Activated CD8-positive, alpha-beta memory T cell treated with anti-CD3 and anti-CD28 coated beads for 1 hour (primary cell): ENCODE results near the gene PRICKLE3.

Source experiments
- DNase-seq, 2 donors: peaks; one replicate each; pipeline ENCODE4 v3.0.0-alpha.2; 2020; ENCODE audit warnings: low read depth in 1 of 2; ENCODE audit errors: extremely low read depth in 1 of 2

PRICKLE3 gene, protein sequence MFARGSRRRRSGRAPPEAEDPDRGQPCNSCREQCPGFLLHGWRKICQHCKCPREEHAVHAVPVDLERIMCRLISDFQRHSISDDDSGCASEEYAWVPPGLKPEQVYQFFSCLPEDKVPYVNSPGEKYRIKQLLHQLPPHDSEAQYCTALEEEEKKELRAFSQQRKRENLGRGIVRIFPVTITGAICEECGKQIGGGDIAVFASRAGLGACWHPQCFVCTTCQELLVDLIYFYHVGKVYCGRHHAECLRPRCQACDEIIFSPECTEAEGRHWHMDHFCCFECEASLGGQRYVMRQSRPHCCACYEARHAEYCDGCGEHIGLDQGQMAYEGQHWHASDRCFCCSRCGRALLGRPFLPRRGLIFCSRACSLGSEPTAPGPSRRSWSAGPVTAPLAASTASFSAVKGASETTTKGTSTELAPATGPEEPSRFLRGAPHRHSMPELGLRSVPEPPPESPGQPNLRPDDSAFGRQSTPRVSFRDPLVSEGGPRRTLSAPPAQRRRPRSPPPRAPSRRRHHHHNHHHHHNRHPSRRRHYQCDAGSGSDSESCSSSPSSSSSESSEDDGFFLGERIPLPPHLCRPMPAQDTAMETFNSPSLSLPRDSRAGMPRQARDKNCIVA

GRCh38 chrX:49186125-49187027 is at the start of gene PRICKLE3:
Gene PRICKLE3, minus strand, starts transcription at chrX:49186373. Its CDS starts 76 bp downstream, at chrX:49186297.
- peak in 1 of 2 donors; percentile 61 for DNase-seq

DNA sequence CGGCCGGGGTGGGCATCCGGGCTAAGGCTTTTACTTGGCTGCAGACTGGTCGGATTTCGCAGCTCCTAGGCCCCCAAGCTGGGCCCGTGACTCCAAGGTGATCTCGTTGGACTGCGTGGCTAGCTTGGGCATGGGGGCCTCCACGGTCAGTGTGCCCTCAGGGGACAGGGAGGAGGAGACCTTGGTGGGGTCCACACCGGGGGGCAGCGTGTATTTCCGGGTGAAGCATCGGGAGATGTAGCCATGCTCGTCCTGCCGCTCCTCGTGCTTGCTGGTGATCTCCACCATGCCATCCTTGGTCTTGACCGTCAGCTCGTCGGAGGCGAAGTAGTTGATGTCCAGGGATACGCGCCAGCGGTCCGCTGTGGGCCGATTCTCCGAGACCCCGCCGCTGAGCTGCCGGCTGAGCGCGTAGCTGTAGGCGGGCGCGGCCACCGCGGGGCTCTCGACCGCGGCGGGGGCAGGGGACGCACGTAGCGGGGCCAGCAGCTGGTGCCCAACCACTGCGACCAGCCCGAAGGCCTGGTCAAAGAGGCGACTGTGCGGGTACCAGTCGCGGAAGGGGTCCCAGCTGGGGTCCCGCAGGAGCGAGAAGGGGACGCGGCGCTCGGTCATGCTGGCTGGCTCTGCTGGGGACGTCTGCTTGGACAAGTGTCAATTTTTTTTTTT is 47.8 kb upstream of the PRICKLE3 start:
- no peak for DNase-seq

DNA sequence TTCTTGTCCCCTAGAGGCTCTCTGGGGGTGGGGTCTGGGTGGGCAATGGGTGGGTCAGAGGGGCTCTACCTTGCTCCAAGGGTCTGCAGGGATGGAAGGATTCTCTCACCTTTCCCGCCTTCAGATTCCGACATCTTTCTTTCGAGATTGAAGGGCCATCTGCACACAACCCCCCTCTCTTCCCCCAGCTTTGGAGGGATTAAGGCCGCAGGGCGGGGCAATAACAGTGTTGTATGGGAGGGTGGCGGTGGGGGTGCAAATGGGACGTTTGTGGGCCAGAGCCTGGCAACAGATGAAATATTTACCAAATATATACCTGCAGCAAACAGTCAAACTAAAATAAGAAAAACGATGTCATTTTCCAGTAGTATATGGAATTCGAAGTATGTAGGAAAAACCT is 47.0 kb upstream of the PRICKLE3 start, which contains the start of gene CACNA1F:
Gene CACNA1F, minus strand, starts transcription at position 165 of the 400 bp plus-strand sequence. Its CDS starts 31 bp downstream, at position 134.
- DNase-seq, result no peak

DNA sequence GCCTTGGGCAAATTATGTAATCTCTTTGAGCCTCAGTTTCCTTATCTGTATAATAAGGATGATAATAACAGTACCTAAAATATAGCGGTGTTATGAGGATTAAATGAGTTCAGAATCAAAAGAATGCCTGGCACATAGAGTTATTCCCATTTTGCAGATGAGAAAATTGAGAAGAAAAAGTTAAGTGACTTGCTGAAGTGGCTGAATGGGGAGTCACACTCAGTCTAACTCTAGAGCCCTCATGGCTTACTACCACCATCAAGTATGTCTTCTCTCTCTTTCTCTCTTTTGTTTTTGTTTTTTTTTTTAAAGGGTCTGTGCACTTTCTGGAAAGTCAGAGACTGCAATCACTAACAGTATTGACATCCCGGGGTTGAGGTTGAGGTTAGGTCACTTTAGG is 46.4 kb upstream of the PRICKLE3 start:
- DNase-seq, result no peak

GRCh38 chrX:49231333-49232000 is 45.3 kb upstream of the PRICKLE3 start:
- no peak for DNase-seq

- peak in 1 of 2 donors; percentile 33 for DNase-seq
Measured at GRCh38 chrX:49230500-49231232, 44.5 kb upstream of the PRICKLE3 start.

DNA sequence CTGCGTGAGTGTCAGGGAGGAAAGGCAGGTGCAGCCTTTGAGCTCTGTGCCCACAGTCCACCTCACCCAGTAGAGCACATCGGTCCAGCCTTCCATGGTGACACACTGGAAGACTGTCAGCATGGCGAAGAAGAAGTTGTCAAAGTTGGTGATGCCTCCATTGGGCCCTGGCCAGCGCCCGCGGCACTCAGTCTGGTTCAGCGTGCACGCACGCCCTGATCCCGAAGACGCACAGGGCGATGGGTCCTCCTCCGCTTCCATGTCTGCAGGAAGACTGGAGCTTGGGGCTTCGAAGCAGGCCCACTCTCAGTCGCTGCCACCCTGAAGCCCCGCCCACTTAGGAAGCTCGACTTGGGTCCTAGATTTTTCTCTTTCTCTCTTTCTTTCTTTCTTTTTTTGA is 42.0 kb upstream of the PRICKLE3 start:
- DNase-seq, result no peak

- DNase-seq, result no peak
Measured at GRCh38 chrX:49227726-49228125, 41.6 kb upstream of the PRICKLE3 start.

GRCh38 chrX:49226946-49227345 is 40.8 kb upstream of the PRICKLE3 start:
- no peak for DNase-seq

DNA sequence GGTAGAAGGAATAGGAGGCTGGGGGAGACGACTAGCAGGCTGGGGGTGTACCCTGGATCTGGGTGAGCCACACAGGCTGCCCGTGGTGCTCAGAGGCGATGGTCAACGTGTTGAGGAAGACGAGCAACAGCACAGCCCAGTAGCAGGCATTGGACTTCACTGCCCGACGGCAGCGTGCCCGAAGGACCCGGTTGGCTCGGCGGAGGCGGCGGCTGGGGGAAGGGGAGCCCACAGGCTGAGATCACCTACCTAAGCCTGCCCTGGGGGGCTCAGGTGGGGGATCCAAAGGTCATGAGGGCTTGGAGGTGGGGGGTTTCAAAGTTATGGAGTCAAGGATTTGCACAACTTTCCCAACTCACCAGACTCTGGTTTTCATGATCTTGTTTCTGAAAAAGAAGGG is 39.7 kb upstream of the PRICKLE3 start:
- DNase-seq, result no peak

DNA sequence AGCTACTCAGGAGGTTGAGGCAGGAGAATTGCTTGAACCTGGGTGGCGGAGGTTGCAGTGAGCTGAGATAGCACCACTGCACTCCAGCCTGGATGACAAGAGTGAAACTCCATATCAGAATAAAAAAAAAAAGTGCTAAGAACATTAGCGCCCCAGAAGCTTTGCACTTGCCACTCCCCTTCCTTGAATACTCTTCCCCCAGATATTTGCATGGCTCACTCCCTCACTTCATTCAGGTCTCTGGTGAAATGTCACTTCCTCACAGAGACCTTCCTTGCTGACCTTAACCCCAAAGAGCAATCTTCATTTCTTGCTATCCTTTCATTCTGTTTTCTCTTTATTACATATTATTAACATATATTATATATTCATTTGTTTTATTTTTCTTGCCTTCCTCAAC is 35.7 kb upstream of the PRICKLE3 start:
- no peak for DNase-seq

- no peak for DNase-seq
Measured at GRCh38 chrX:49220100-49220499, 33.9 kb upstream of the PRICKLE3 start.

GRCh38 chrX:49214996-49215526 is 28.9 kb upstream of the PRICKLE3 start:
- no peak for DNase-seq

GRCh38 chrX:49214416-49214815 is 28.2 kb upstream of the PRICKLE3 start:
- DNase-seq, result no peak

DNA sequence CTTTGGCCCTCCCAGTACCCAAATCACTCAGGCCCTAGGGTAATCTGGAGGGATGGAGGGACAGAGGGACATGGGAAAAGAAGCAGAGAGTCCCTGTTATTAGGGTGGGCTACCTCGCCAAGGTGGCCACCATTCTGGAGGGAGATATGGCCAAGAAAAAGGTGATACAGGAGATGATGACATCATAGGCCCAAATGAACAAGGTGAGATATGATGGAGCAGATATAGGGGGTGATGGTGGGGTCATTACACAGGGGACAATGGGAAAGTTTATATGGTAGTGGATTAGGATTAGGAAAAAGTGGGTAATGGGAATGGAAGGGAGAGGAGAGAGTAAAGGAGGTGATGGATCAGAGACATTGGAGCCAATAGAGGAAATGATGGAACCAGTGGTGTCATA is 26.7 kb upstream of the PRICKLE3 start:
- no peak for DNase-seq

DNA sequence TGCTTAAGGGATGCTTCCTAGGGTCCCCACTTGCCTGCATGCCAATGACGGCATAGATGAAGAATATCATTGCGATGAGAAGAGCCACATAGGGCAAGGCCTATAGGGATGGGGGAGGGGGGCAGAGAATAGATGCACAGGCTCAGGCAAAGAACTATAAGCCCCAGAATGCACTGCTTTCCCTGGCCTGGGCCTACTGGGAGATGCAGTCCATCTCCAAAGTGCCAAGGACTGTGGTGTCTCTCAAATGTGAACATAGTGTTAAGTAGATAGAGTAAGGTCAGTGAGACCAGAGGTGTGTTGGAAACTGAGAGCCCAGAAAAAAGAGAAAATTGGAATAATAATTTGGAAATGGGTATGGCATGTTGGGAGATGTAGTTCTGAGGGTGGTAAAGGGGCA is 26.0 kb upstream of the PRICKLE3 start:
- no peak for DNase-seq

DNA sequence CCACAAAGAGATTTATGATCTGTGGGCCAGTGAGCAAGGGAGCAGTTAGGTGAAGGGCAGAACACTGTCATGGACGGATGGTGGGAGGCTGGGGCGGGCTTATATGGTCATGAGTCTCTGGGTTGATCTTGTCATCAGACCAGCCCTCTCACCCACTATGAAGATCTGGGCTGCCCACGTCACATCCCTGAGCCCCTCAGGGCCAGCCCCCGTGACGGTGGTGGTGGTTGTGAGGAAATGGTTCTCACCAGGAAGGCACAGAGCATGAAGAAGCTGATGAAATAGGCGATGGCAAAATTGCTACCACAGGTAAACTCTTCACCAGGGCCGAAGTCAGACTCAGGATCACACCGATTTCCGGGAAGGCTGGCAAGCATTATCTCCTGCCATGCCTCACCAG is 24.9 kb upstream of the PRICKLE3 start:
- DNase-seq, result no peak

DNA sequence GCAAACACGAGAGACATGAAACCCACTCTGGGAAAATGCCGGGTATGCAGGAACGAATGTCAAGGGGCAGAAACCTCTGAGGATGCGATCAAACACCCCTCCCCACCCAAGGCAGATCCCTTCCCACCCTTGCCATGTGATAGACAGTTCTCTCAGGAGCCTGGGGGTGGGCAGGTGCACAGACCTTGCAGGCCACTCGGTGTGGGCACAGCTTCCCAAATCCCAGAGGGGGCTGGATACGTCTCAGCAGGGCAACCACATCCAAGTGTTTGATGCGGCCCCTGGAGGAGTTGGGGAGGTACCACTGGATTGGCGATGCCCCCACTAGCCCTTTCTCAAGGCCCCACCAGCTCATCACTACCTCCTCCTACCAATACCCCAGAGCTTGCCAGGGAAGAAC is 24.2 kb upstream of the PRICKLE3 start:
- no peak for DNase-seq
